GM12878 (cell line): ENCODE results near the gene AGAP1. TPM values are rescaled to one million over a fixed set of nuclear protein-coding genes. Genes with fewer than 3 reads are reported as not detected.

Experiments
- ATAC-seq: fragments of 200-7000 bp; cut with Tn5 transposase; 3 replicates; pipeline ENCODE4 v1.9.1; 2020; ENCODE audit warnings: mild to moderate bottlenecking, moderate library complexity
- BruUV-seq: library from RNA; stranded (reverse); fragments of 400-500 nt; replicated peaks from 2 replicates; lab custom pipeline; 2021; lab: Mats Ljungman, UMichigan
- CTCF ChIA-PET: fragments of 300-600 bp; sonication (Branson Sonifier 250); formaldehyde crosslinking; extraction: SDS; loops from one replicate; lab custom pipeline; 2021; ENCODE audit warnings: inconsistent platforms; lab: Yijun Ruan, JAX
- POLR2A ChIA-PET: fragments of 350-600 bp; formaldehyde crosslinking; extraction: SDS; loops from one replicate; lab custom pipeline; 2021; ENCODE audit warnings: inconsistent platforms; lab: Charles Lee
- RAD21 ChIA-PET: fragments of 300-600 bp; sonication (Branson Sonifier 250); formaldehyde crosslinking; loops from one replicate; lab custom pipeline; 2023; ENCODE audit warnings: antibody characterized with exemption; ENCODE audit not compliant: unreplicated experiment; lab: Charles Lee
- SMC1A ChIA-PET: fragments of 300-600 bp; sonication (Branson Sonifier 250); formaldehyde crosslinking; loops from one replicate; lab custom pipeline; 2023; ENCODE audit not compliant: unreplicated experiment, uncharacterized antibody; lab: Charles Lee
- DNase-seq: peaks from one replicate; pipeline ENCODE4 v3.0.0-alpha.2; 2011; ENCODE audit warnings: low read depth, low spot score
- FAIRE-seq: peaks from 3 replicates; lab custom pipeline; 2011; peaks lifted over from hg19 to GRCh38; lab: Jason Lieb, UNC
- H2AFZ ChIP-seq: 2 replicates; pipeline ENCODE4 v1.6.0; 2011; ENCODE audit warnings: low read depth, low read length, control low read depth; ENCODE audit not compliant: control insufficient read depth
- H3K27ac ChIP-seq: 2 replicates; pipeline ENCODE4 v1.5.1; 2011; ENCODE audit warnings: control low read depth; ENCODE audit not compliant: control insufficient read depth, insufficient read depth
- H3K27me3 ChIP-seq, 2 experiments: replicated peaks in 1 of 2; 2 replicates each; pipeline versions ENCODE4 v1.6.0 to v1.6.1; 2011; ENCODE audit warnings: low read length in 1 of 2; ENCODE audit not compliant: control insufficient read depth in 2 of 2, insufficient read depth in 2 of 2
- H3K36me3 ChIP-seq, 2 experiments: 2 replicates each; pipeline ENCODE4 v1.5.1; 2011; ENCODE audit warnings: low read length in 1 of 2; ENCODE audit not compliant: control insufficient read depth in 2 of 2, insufficient read depth in 2 of 2
- H3K4me1 ChIP-seq: 2 replicates; pipeline ENCODE4 v1.6.1; 2011; ENCODE audit warnings: mild to moderate bottlenecking, low read length, moderate library complexity, mixed read lengths; ENCODE audit not compliant: control insufficient read depth, insufficient read depth
- H3K4me2 ChIP-seq: 2 replicates; pipeline ENCODE4 v1.6.0; 2011; ENCODE audit warnings: control low read depth; ENCODE audit not compliant: control insufficient read depth, insufficient read depth
- H3K4me3 ChIP-seq: fragments of 200-600 bp; sonication (generic); 2 replicates; pipeline ENCODE4 v1.5.1; 2016
- H3K79me2 ChIP-seq: 2 replicates; pipeline ENCODE4 v1.6.0; 2011; ENCODE audit warnings: low read length; ENCODE audit not compliant: control insufficient read depth, insufficient read depth
- H3K9ac ChIP-seq: 2 replicates; pipeline ENCODE4 v1.8.0; 2011; ENCODE audit warnings: low read length, control low read depth, mixed read lengths; ENCODE audit not compliant: control insufficient read depth, insufficient read depth
- H3K9me3 ChIP-seq: replicated peaks from 3 replicates; pipeline ENCODE4 v1.5.1; 2011; ENCODE audit warnings: mild to moderate bottlenecking, low read length; ENCODE audit not compliant: control insufficient read depth, insufficient read depth
- H4K20me1 ChIP-seq: 2 replicates; pipeline ENCODE4 v1.6.0; 2011; ENCODE audit not compliant: control insufficient read depth, insufficient read depth
- BRCA1 ChIP-seq: IDR thresholded peaks from 2 replicates; pipeline ENCODE4 v1.6.1; 2011; ENCODE audit warnings: low read depth, low read length, improper control_type of control experiment
- CHD1 ChIP-seq: IDR thresholded peaks from 2 replicates; pipeline ENCODE4 v1.6.1; 2012; ENCODE audit warnings: low read depth, low read length, improper control_type of control experiment
- DPF2 ChIP-seq: fragments of 450-650 bp; IDR thresholded peaks from 2 replicates; pipeline ENCODE4 v1.6.1; 2017; ENCODE audit warnings: mild to moderate bottlenecking
- HCFC1 ChIP-seq: fragments of 150-350 bp; IDR thresholded peaks from 2 replicates; pipeline ENCODE4 v1.6.1; 2014; ENCODE audit warnings: low read length
- IKZF1 ChIP-seq: fragments of 450-650 bp; conservative IDR thresholded peaks from 2 replicates; pipeline ENCODE4 v1.6.1; 2017; ENCODE audit warnings: antibody characterized with exemption, mild to moderate bottlenecking
- MYB ChIP-seq: fragments of 150-350 bp; IDR thresholded peaks from 2 replicates; pipeline ENCODE4 v1.6.1; 2014; ENCODE audit warnings: mild to moderate bottlenecking, low read depth, low read length, borderline replicate concordance
- NR2C1 ChIP-seq: fragments of 450-650 bp; IDR thresholded peaks from 2 replicates; pipeline ENCODE4 v1.6.1; 2017; ENCODE audit warnings: antibody characterized with exemption, mild to moderate bottlenecking, moderate library complexity
- NRF1 ChIP-seq: conservative IDR thresholded peaks from 2 replicates; pipeline ENCODE4 v1.6.1; 2011; ENCODE audit warnings: mild to moderate bottlenecking, low read depth, low read length, improper control_type of control experiment
- PAX5 ChIP-seq: IDR thresholded peaks from 2 replicates; pipeline ENCODE4 v1.6.1; 2011; ENCODE audit warnings: low read depth, low read length, borderline replicate concordance
- SMAD5 ChIP-seq: IDR thresholded peaks from 2 replicates; pipeline ENCODE4 v1.6.1; 2016; ENCODE audit warnings: antibody characterized with exemption, low read depth
- YBX1 ChIP-seq: fragments of 450-650 bp; IDR thresholded peaks from 2 replicates; pipeline ENCODE4 v1.6.1; 2016; ENCODE audit warnings: antibody characterized with exemption
- WGBS: methylation state at CpG from one replicate; pipeline ENCODE4 v1.1.6; 2016; ENCODE audit warnings: low lambda C conversion rate; ENCODE audit not compliant: insufficient replicate concordance, insufficient coverage; ENCODE audit errors: missing lambda C conversion rate; 5-methylcytosine and 5-hydroxymethylcytosine counted together
- in situ Hi-C: fragments of 300-500 bp; cut with MboI; formaldehyde crosslinking; loops from 9 replicates; pipeline ENCODE4 v1.14.3; 2018; ENCODE audit warnings: mixed read lengths
- intact Hi-C: fragments of 100-400 bp; cut with micrococcal nuclease; formaldehyde crosslinking; loops from one replicate; pipeline ENCODE4 v1.14.2; 2022; ENCODE audit not compliant: unreplicated experiment
- polyA plus RNA-seq, 11 experiments: library from polyadenylated mRNA; depleted of rRNA in 4 of 11; unstranded in 6 of 11; stranded (reverse) in 5 of 11; fragments of >200 nt; fragmentation: Nextera tagmentation in 4 of 11; fragmentation: Illumina TruSeq in 1 of 11; extraction: Ambion mirVana in 4 of 11; extraction: Trizol in 1 of 11; gene quantifications; 1 replicate in 1 of 11; 2 replicates in 10 of 11; pipeline versions ENCODE4 v1.2.1 to v1.2.3, GENCODE V29; 2011 to 2016; ENCODE audit warnings: inconsistent platforms in 2 of 11, missing spikeins in 2 of 11, low read depth in 1 of 11
- total RNA-seq, 4 experiments: library from RNA; depleted of rRNA in 3 of 4; stranded (reverse); fragments of >200 nt in 3 of 4; fragmentation: Illumina TruSeq in 1 of 4; extraction: Trizol in 1 of 4; gene quantifications; 2 replicates each; pipeline versions ENCODE4 v1.2.1 to v1.2.3, GENCODE V29; 2013 to 2021
- TF ChIP-seq, protein P1 (sequence below): IDR thresholded peaks from 2 replicates; pipeline ENCODE4 v1.6.1; 2012; ENCODE audit warnings: low read depth, low read length, improper control_type of control experiment

AGAP1 gene
- total and polyA plus RNA-seq, 10 of the 15 experiments (the other 5 are each of a cell fraction or from before 2014, with no cell fraction given), result 0.05 to 0.15 (median 0.06) TPM; not detected in 7

DNA sequence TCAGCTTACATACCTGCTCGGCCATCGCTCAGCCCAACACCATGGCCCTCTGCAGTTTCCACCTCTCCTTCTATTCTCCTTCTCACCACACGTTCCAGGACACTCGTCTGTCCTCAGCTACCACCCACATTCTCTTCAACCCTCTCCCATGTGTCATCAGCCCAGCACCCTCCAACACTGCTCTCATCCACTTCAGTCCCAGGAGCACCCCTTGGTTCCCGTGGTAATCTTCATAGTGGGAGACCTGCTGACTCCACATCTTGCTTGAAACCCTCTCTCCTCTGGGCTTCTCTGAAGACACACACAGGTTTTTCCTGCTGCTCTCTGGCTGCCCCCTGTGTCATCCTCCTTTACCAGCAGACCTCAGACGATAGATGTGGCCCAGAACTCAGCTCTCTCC is 445.6 kb downstream of the AGAP1 start:
- FAIRE-seq, result no peak
- CTCF ChIA-PET, result no interaction called here
- POLR2A ChIA-PET, result no interaction called here
- SMC1A ChIA-PET, result no interaction called here
- intact Hi-C loops, result no loop called here
- WGBS, result 8% methylated on average over 6 of the region's 6 CpGs
- H3K79me2 ChIP-seq, result no peaks in the 10 kb centered on the region
- RAD21 ChIA-PET, result no interaction called here
- no peak overlapping the region for H3K9ac ChIP-seq
- ATAC-seq, result no peak
- no peaks in the 10 kb centered on the region for H3K36me3 ChIP-seq
- H4K20me1 ChIP-seq, result no peaks in the 10 kb centered on the region; the same call in 1 of the 2 replicates
- H3K4me1 ChIP-seq, result no peaks in the 10 kb centered on the region
- no peak for DNase-seq
- TF ChIP-seq MYB, result no peak
- no peak for TF ChIP-seq IKZF1
- TF ChIP-seq, protein P1, sequence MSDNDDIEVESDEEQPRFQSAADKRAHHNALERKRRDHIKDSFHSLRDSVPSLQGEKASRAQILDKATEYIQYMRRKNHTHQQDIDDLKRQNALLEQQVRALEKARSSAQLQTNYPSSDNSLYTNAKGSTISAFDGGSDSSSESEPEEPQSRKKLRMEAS, result no peak
- no peak for TF ChIP-seq NRF1
- TF ChIP-seq CHD1, result no peak
- no peak for TF ChIP-seq SMAD5
- no peak for TF ChIP-seq HCFC1
- TF ChIP-seq PAX5, result no peak
- TF ChIP-seq BRCA1, result no peak
- no peak for TF ChIP-seq DPF2
- TF ChIP-seq NR2C1, result no peak
- no peak for TF ChIP-seq YBX1
- no peaks in the 10 kb centered on the region; the same call in 2 of the 3 replicates for H3K9me3 ChIP-seq
- in situ Hi-C loops, result no loop called here
- no peaks in the 10 kb centered on the region; a peak in 1 of 4 replicates for H3K27me3 ChIP-seq
- H3K27ac ChIP-seq, result no peak overlapping the region
- no peak overlapping the region for H2AFZ ChIP-seq
- no peak overlapping the region for H3K4me2 ChIP-seq
- no peak overlapping the region for H3K4me3 ChIP-seq
- no TSS peak for BruUV-seq
